Fibroblast of gingiva (primary cell): ENCODE measurements around the gene RPS6KA6.

Experiments used
- DNase-seq: peaks from one replicate; pipeline ENCODE4 v3.0.0-alpha.2; 2011; ENCODE audit warnings: low read depth

The RPS6KA6 gene

DNA sequence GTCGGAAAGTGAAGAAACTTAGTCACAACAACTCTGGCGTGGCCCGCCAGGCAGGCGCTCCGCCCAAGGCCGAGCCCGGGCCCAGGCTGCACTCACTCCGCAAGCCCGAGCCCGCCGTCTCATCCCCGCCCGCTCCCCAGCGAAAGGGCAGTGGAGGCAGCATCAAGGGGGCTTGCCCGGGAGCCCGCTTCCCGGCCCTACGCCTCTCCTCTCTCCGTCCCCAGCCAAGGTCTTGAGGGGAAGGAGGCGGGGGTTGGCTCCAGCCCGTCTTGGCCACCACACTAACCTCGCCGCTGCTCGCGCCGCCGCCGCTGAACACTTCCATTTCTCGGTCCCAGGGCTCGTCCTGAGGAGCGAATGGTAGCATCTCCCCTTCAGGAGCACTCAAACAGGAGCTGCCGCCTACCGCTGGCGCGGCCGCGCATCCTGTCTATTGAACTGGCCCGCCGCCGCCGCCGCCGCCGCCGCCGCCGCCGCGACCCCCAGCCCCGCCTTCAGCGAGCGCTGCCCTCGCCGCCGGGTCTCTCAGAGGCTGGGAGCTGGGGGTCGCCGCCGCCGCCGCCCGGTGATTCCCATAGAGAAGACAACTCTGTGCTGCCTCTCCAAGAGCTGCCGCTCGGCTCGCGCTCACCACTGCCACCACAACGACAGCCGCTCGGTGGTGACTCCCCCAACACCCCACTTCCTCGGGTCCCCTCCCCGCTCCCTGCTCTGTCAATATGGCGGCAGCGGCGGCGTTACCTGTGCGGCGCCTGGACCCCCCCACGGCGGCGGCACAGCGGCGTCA is at the start of gene RPS6KA6:
Gene RPS6KA6, minus strand, starts transcription at position 667 of the 787 bp plus-strand sequence. Its CDS starts 300 bp downstream, at position 367.
- DNase-seq: peak; percentile 1

DNA sequence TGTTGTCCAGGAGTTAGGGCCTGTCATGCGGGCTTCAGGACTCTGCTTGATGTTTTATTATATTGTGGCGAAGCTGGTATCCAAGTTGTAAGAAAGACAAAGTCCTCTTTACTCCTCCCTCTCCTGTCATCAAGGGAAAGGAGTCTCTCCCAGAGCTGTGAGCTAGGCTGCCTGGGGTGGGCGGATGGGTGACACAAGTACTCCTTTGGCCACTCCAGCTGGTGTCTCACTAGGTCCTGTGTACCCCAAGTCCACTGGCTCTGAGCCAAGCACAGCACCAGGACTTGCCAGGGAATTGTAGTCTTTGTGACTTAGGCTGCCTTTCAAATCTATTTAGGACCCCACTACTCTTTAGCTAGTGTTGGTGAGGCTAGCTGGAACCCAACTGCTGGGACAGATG is 36.7 kb upstream of the RPS6KA6 start:
- no peak for DNase-seq

DNA sequence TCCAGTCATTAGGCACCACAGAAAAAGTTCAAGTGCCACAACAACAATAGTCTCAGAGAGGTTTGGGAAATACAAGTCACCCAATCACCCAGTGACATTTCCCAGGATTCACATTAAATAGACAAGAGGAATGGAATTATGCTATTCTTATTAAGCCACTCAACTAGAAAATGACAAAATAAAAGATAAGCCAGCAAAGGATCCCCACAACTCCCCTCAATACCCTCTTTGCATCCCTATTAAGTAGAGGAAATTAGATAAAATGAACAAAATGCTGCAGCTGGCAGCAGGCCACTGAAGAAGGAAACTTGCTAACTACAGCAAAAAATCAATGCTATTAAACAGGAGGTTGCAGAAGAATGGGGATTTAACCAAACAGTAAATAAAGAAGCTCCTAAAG is 35.3 kb upstream of the RPS6KA6 start:
- DNase-seq: no peak

DNA sequence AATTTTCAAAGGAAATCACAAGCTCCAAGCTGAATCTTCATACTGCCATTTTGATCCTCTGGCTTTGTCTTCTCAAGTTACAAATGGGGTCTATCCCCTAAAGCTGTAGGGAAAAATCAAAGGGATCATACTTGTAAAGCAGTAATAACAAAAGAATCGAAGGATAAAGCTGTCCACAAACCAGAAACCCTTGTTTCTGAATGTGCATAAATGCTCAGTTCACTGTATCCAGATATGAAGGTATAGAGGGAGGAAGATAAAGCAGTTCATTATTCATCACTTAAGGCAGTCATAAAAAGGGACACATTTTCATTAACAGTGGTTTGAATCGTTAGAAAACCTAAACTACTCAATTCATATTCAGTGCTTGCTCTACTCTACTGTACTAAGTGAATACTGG is 33.2 kb upstream of the RPS6KA6 start:
- DNase-seq: no peak

DNA sequence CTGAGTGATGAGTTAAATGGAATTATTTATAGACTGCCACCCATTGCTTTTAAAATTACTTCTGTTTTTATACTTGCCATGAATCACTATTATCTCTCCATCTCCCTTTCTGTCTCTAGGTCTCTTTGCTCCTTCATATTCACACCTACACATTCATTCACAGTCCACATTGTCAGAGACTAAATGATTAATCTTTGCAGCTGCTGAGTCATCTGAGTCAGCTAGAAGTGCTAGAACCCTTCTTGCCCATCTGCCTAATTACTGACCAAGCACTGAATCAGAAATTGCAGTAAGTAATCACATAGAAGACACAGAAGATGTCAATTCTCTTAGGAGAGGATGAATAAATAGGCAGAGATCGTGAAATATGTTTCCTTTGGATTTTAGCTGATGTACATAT is 31.6 kb upstream of the RPS6KA6 start:
- DNase-seq: no peak

GRCh38 chrX:84218726-84219125 is 30.7 kb upstream of the RPS6KA6 start:
- no peak for DNase-seq

DNA sequence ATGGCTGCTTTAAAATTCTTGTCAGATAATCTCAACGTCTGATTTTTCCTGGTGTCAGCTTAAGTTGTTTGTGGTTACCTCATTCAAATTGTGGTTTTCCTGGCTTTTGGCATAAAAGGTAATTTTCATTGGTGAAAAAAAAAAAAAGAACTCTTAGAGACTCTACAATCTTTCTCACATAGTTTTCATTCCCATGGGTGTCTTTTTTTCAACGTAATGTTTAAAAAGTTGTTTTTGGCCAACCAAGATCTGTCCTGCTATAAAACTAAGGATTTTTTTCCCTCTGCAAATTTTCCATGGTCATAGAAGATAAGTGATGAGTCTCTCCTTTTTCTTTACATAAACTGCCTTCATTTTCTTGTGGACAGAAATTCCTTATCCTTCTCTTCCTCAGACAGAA is 28.9 kb upstream of the RPS6KA6 start:
- DNase-seq: no peak

GRCh38 chrX:84216406-84216805 is 28.4 kb upstream of the RPS6KA6 start:
- no peak for DNase-seq

DNA sequence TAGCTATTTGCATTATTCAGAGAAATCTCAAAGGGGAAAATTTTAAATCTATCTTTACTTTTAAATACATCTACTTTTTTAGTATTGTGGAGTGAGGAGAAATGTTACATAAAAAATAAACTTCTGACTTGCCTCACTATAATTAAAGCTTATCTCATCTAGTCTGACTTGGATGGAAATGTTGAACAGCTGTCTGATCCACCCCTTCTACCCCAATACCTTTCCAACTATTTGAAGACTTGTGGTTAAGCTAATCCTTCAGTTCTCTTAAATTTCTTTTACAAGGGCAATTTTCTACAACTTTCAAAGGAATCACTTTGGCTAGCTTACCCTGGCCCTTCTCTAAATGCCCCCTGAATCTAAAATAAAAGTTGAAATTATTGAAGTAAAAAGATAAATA is 17.3 kb upstream of the RPS6KA6 start:
- no peak for DNase-seq

DNA sequence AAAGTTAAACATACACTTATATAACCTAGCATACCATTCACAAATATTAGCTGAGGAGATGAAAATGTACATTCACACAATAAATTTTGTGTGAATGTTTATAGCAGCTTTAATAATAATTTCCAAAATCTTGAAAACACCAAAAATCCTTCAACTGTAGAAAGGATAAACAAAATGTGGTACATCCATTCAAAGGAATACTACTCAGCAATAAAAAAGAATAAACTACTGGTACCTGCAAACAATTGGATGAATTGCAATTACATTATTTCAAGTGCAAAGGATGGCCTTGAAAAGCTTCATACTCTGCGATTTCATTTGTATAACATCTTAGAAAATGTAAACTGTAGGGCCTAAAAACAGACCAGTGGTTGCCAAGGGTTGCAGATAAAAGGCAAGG is 11.7 kb upstream of the RPS6KA6 start:
- no peak for DNase-seq

GRCh38 chrX:84197550-84197949 is 9.6 kb upstream of the RPS6KA6 start:
- no peak for DNase-seq

DNA sequence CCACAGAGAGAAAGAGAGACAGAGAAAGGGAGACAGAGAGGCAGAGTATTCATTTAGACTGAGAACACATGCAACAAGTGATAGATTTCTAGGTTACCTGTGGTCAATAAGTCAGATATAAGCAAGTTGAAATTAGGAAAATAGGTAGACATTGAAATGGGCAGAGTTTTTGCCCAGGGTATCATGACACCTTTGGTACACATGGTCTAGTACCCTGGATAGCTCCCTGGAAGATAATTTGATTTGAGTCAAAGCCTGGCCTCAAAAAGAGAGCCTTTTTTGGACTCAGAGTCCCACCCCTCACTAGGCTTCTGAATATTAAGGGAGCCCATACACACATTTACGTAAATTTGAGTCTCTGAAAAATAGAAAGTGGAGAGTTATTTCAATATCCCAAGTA is 4.0 kb upstream of the RPS6KA6 start:
- DNase-seq: no peak

DNA sequence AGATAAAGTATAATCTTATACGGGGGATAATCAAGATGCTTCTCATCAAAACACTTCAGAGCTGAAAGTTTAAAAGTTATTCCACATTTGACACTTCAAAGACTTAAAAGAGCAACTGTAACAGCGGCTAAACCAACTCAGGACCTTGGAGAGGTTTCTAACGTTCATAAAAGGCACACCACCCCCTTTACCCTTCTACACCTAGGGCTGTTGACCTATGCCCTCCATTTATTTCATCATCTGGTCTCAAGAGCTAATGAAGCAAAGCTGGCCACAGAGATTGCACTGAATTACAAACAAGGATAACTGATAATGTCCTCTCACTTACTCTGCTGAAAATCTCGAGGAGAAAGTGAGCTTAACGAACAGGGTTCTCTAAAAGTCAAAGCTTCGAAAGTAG is 1.1 kb upstream of the RPS6KA6 start:
- DNase-seq: no peak

DNA sequence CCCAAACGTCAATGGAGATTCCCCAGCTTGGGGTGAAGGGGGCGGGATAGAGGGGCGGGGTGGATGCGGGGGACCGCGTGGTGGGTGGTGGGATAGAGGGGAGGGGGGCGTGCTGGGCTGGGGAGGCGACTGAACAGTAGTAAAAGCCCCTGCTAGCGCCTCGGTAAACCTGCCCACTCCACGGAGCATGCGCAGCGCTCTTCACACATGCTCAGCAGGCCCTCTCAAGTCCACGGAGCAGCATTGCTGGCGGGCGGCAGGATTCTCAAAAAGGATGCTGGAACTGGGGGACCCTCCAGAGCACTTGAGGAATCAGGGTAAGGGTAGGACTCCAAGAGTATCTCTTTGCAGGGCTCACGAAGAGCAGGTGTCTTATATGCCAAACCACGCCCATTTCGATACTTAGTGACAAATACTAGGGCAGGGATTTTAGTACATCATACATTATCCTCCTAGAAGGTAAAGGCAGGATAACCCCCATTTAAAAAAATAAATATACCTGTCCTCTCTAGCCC is 378 bp upstream of the RPS6KA6 start:
- peak; percentile 46 for DNase-seq

DNA sequence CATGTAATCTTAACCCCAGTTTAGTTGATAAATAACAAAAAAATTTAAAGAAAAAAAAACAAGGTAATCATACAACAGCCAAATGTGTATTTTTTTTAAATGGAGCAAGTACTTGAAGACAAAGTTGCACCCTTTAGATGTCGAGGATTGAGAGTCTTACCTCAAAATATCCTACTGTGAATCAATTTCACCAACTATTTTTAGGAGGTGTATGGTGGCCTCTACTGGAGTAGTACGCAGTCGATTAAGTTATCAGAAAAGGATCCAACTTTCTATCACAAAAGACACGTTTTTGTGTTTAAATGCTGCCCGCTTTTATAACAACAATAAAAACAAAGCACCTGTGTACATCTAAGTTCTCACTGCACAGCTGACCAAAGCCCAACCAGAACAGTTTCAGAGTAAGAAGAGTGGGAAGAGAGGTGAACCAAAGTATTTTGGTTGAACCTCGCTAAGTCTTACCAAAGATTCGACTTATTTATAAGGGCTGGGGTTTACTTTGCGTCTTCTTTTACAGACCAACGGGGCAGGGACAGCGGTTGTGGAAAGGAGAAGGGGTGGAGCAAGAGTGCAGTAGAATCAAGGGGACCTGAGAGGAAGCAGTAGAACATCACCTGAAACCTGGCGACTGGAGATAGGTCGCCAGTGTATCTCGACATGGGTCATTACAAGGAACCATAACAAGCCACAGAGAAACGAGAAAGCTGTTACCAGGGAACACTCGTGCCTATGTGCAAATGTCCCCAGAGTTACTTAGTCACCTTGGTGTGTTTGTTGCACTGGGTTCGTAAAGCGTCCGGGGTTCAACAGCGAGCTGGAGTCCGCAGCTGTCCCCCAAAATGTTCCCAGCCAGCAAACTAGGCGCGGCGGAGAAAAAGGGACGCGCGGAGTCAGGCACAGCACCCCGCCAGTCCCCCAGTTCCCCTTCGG is 1.1 kb downstream of the RPS6KA6 start:
- no peak for DNase-seq

DNA sequence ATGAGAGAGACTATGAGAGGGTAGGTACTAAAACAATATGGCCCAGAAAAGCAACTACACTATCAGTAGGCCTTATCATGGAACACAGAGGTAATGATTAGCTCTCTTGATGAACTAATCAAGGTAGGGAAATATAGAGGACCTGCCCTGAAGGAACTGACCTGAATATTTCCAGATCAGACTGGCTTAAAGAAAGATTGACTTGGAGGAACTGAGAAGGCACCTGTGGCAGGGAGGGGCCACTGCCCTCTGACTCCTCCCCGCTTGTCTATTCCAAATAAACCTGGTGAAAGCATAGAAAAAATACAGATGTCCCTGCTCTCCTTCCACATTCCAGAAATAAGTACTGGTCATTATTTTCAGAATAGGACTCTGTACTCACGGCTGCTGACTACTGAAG is 5.5 kb downstream of the RPS6KA6 start:
- no peak for DNase-seq

DNA sequence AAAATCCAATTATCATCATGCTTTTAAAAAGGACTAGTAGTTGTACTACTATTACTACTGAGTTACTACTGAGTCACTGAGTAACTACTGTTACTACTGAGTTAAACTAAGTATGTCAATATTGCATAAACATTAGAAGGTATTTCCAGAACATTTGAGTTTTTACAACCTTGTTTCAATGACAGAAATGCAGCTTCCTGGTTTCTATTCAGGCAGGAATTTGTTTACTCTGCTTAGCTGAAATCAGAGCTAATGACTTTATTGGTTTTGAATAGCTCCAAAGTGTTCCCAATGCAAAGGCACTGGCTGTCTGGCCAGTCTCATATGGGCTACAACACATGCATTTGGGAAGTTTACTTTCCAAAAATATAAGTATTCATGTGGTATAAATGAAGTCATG is 12.0 kb downstream of the RPS6KA6 start:
- DNase-seq: no peak

- no peak for DNase-seq
Measured at GRCh38 chrX:84175274-84175673, 12.7 kb downstream of the RPS6KA6 start.

- no peak for DNase-seq
Measured at GRCh38 chrX:84174348-84174747, 13.7 kb downstream of the RPS6KA6 start.

DNA sequence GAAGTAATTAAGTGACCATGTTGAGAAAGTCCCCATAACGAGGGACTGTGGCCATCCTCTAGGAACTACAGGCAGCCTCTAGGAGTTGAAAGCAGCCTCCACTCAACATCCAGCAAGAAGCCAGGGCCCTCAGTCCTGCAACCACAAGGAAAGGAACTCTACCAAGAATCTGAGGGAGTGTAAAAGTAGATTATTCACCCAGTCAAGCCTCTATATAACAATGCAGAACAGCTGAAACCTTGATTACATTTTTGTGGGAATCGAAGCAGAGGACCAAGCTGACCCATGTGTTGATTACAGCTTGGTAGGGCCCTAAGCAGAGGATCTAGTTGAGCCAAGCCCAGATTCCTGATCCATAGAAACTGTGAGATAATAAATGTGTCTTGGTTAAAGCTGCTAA is 17.1 kb downstream of the RPS6KA6 start:
- no peak for DNase-seq

GRCh38 chrX:84168574-84168973 is 19.4 kb downstream of the RPS6KA6 start:
- DNase-seq: no peak

DNA sequence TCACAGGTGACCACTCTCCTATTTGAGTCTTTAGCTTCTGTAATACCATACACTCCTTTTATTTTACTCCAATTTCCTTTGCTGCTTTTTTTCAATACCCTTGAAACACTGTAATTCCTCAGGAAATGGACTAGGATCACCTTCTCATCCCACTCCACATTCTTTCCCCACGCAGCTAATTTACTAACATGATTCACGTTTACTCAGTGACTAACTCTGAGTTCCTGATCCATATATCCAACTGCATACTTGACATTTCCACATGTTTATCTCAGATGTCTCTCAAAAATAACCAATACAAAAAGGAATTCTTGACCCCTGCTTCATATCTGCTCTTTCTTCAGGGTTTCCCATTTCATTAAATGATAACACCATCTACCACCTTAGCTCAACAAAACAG is 19.9 kb downstream of the RPS6KA6 start:
- DNase-seq: no peak

- DNase-seq: peak; percentile 13
Measured at GRCh38 chrX:84165711-84166110, 22.3 kb downstream of the RPS6KA6 start.
